IMR-90 (cell line): ENCODE measurements around the gene SLC28A3. TPM values are rescaled to one million over a fixed set of nuclear protein-coding genes. Genes with fewer than 3 reads are reported as not detected.

Source experiments
- ATAC-seq: fragments of 200-7000 bp; cut with Tn5 transposase; 2 replicates; pipeline ENCODE4 v1.9.1; 2020; ENCODE audit warnings: low read depth, mild to moderate bottlenecking, moderate library complexity
- BruUV-seq: library from RNA; stranded (reverse); fragments of 400-500 nt; replicated peaks from 2 replicates; lab custom pipeline; 2021; lab: Mats Ljungman, UMichigan
- CTCF ChIA-PET: fragments of 300-600 bp; formaldehyde crosslinking; extraction: SDS; loops from one replicate; lab custom pipeline; 2021; ENCODE audit warnings: antibody characterized with exemption; lab: Yijun Ruan, JAX
- POLR2A ChIA-PET: fragments of 300-600 bp; sonication (Branson Sonifier 250); formaldehyde crosslinking; loops from one replicate; lab custom pipeline; 2022; ENCODE audit warnings: antibody characterized with exemption; ENCODE audit not compliant: unreplicated experiment; lab: Charles Lee
- DNase-seq: peaks from one replicate; pipeline ENCODE4 v3.0.0; 2013
- H2AFZ ChIP-seq: replicated peaks from 2 replicates; pipeline ENCODE3; 2013; ENCODE audit warnings: low read length, mild to moderate bottlenecking; ENCODE audit not compliant: poor library complexity
- H2AK5ac ChIP-seq: 2 replicates; pipeline ENCODE4 v1.6.1; 2013; ENCODE audit warnings: low read depth, low read length, inconsistent platforms
- H2AK9ac ChIP-seq: replicated peaks from 2 replicates; pipeline ENCODE3; 2013; ENCODE audit warnings: mild to moderate bottlenecking, low read depth, low read length, moderate library complexity; ENCODE audit not compliant: poor library complexity
- H2BK120ac ChIP-seq: 2 replicates; pipeline ENCODE4 v1.6.1; 2013; ENCODE audit warnings: low read depth, low read length, inconsistent platforms
- H2BK15ac ChIP-seq: 3 replicates; pipeline ENCODE4 v1.6.1; 2013; ENCODE audit warnings: low read depth, low read length, inconsistent platforms
- H2BK20ac ChIP-seq: 2 replicates; pipeline ENCODE4 v1.6.1; 2013; ENCODE audit warnings: low read depth, mild to moderate bottlenecking, inconsistent platforms, low read length, moderate library complexity
- H2BK5ac ChIP-seq: 2 replicates; pipeline ENCODE4 v1.6.1; 2013; ENCODE audit warnings: mild to moderate bottlenecking, low read depth, low read length, inconsistent platforms; ENCODE audit not compliant: poor library complexity, severe bottlenecking
- H3K14ac ChIP-seq: replicated peaks from 2 replicates; pipeline ENCODE4 v1.6.1; 2013; ENCODE audit warnings: low read depth, low read length, inconsistent platforms
- H3K18ac ChIP-seq: 2 replicates; pipeline ENCODE4 v1.6.1; 2013; ENCODE audit warnings: low read depth, low read length, control low read depth
- H3K23ac ChIP-seq: 2 replicates; pipeline ENCODE4 v1.6.1; 2013; ENCODE audit warnings: low read depth, low read length, inconsistent platforms
- H3K27ac ChIP-seq: 2 replicates; pipeline ENCODE4 v1.5.1; 2013; ENCODE audit warnings: mild to moderate bottlenecking, control low read depth, low read length; ENCODE audit not compliant: insufficient read depth
- H3K27me3 ChIP-seq: 2 replicates; pipeline ENCODE4 v1.6.1; 2013; ENCODE audit warnings: low read length; ENCODE audit not compliant: control insufficient read depth, insufficient read depth
- H3K36me3 ChIP-seq: 2 replicates; pipeline ENCODE4 v1.6.1; 2013; ENCODE audit warnings: low read length, mixed read lengths; ENCODE audit not compliant: control insufficient read depth, insufficient read depth
- H3K4ac ChIP-seq: 2 replicates; pipeline ENCODE4 v1.6.1; 2013; ENCODE audit warnings: low read depth, low read length, inconsistent platforms
- H3K4me1 ChIP-seq: 2 replicates; pipeline ENCODE4 v1.6.1; 2013; ENCODE audit warnings: low read length, mixed read lengths; ENCODE audit not compliant: control insufficient read depth, insufficient read depth
- H3K4me2 ChIP-seq: 2 replicates; pipeline ENCODE4 v1.6.1; 2013; ENCODE audit warnings: low read depth, mild to moderate bottlenecking, control low read depth, low read length, moderate library complexity
- H3K4me3 ChIP-seq: 2 replicates; pipeline ENCODE4 v1.5.1; 2013; ENCODE audit warnings: low read depth, mild to moderate bottlenecking, control low read depth, low read length, moderate library complexity; ENCODE audit not compliant: insufficient read depth
- H3K56ac ChIP-seq: 2 replicates; pipeline ENCODE4 v1.6.1; 2013; ENCODE audit warnings: low read length, inconsistent platforms; ENCODE audit not compliant: insufficient read depth; ENCODE audit errors: extremely low read depth
- H3K79me1 ChIP-seq, 2 experiments: 2 replicates each; pipeline ENCODE4 v1.6.1; 2013; ENCODE audit warnings: low read length in 2 of 2, inconsistent platforms in 1 of 2, low read depth in 1 of 2
- H3K9ac ChIP-seq: 2 replicates; pipeline ENCODE4 v1.6.1; 2013; ENCODE audit warnings: low read depth, low read length, control low read depth
- H3K9me1 ChIP-seq: 2 replicates; pipeline ENCODE4 v1.6.1; 2013; ENCODE audit warnings: low read length, inconsistent platforms; ENCODE audit not compliant: insufficient read depth
- H3K9me3 ChIP-seq: 2 replicates; pipeline ENCODE4 v1.6.1; 2013; ENCODE audit warnings: low read length; ENCODE audit not compliant: control insufficient read depth, insufficient read depth
- H4K20me1 ChIP-seq: 2 replicates; pipeline ENCODE4 v1.6.1; 2013; ENCODE audit warnings: low read length, inconsistent platforms; ENCODE audit not compliant: insufficient read depth
- H4K5ac ChIP-seq: 2 replicates; pipeline ENCODE4 v1.6.1; 2013; ENCODE audit warnings: mild to moderate bottlenecking, low read depth, low read length, control low read depth
- H4K8ac ChIP-seq, 2 experiments: 2 replicates each; pipeline ENCODE4 v1.6.1; 2013; ENCODE audit warnings: low read depth in 2 of 2, low read length in 2 of 2, control low read depth in 1 of 2, inconsistent platforms in 1 of 2
- H4K91ac ChIP-seq: 2 replicates; pipeline ENCODE4 v1.6.1; 2013; ENCODE audit warnings: low read depth, low read length, inconsistent platforms; ENCODE audit not compliant: insufficient read depth
- MAFK ChIP-seq: IDR thresholded peaks from 2 replicates; pipeline ENCODE4 v1.6.1; 2012; ENCODE audit warnings: low read depth, low read length, improper control_type of control experiment
- MXI1 ChIP-seq: IDR thresholded peaks from 2 replicates; pipeline ENCODE4 v1.6.1; 2012; ENCODE audit warnings: low read depth, mild to moderate bottlenecking, low read length, moderate library complexity, borderline replicate concordance
- WGBS, 2 experiments: methylation state at CpG; one replicate each; pipeline versions ENCODE4 v1.1.5 to v1.1.7; 2013; ENCODE audit warnings: missing lambda C conversion rate in 2 of 2; ENCODE audit not compliant: insufficient read length in 1 of 2; ENCODE audit errors: extremely low coverage in 2 of 2; 5-methylcytosine and 5-hydroxymethylcytosine counted together
- dilution Hi-C: fragments of 300-500 bp; cut with HindIII; formaldehyde crosslinking; loops from one replicate; pipeline ENCODE4 v1.14.3; 2018; ENCODE audit warnings: low sequenced_read_pairs; ENCODE audit not compliant: unreplicated experiment
- in situ Hi-C: fragments of 300-500 bp; cut with MboI; formaldehyde crosslinking; loops from 3 replicates; pipeline ENCODE4 v1.14.3; 2019; ENCODE audit warnings: low sequenced_read_pairs, inconsistent platforms, mixed read lengths
- intact Hi-C: fragments of 100-400 bp; cut with micrococcal nuclease; formaldehyde crosslinking; loops from 2 replicates; pipeline ENCODE4 v1.10.0; 2022
- polyA plus RNA-seq, 3 experiments: library from polyadenylated mRNA; depleted of rRNA; stranded (reverse); fragments of >200 nt; gene quantifications; 2 replicates each; pipeline ENCODE4 v1.2.3, GENCODE V29; 2012; ENCODE audit warnings: low replicate concordance in 1 of 3
- total RNA-seq: library from RNA; depleted of rRNA; stranded (reverse); fragments of >200 nt; gene quantifications from 2 replicates; pipeline ENCODE4 v1.2.3, GENCODE V29; 2012

Gene SLC28A3
- total and polyA plus RNA-seq, 2 of the 4 experiments (the other 2 are of a cell fraction): 1.1 to 2.2 TPM

- Histone ChIP-seq H3K18ac (peak overlapping the region; percentile 72; the same call in 1 of the 2 replicates), H3K4me2 (peak overlapping the region; percentile 55), H4K8ac (peak overlapping the region in 1 of 2 experiments; percentile 60; a peak in 1 of 4 replicates), H3K56ac (no peak overlapping the region), H2BK15ac (no peak overlapping the region), H3K27ac (no peak overlapping the region), H4K20me1 (no peaks in the 10 kb centered on the region), H3K79me1 (no peaks in the 10 kb centered on the region), H2BK20ac (0 out of 2 replicates have a peak overlapping the region, but pooled peaks have one; percentile 5), H2AK5ac (no peak overlapping the region), H4K91ac (no peak overlapping the region), H3K4me3 (peak overlapping the region; percentile 24), H3K36me3 (no peaks in the 10 kb centered on the region), H2AK9ac (no peak overlapping the region), H2BK120ac (no peak overlapping the region), H3K4me1 (peaks cover 4% of the 10 kb centered on the region; the same call in 1 of the 2 replicates), H2AFZ (peak overlapping the region; percentile 72), H4K5ac (no peak overlapping the region), H3K9ac (no peak overlapping the region; the same call in 1 of the 2 replicates), H3K14ac (no peak overlapping the region; the same call in 1 of the 2 replicates), H3K9me1 (no peaks in the 10 kb centered on the region), H3K23ac (no peak overlapping the region; the same call in 1 of the 2 replicates), H3K27me3 (no peaks in the 10 kb centered on the region), H3K4ac (no peak overlapping the region), H3K9me3 (no peaks in the 10 kb centered on the region), H2BK5ac (peak overlapping the region; percentile 30)
- CTCF ChIA-PET: no interaction called here
- ATAC-seq: peak; percentile 71
- POLR2A ChIA-PET: no interaction called here
- in situ Hi-C loops: no loop called here
- dilution Hi-C loops: no loop called here
- intact Hi-C loops: no loop called here
- BruUV-seq: no TSS peak
- DNase-seq: peak; percentile 69
- peak; percentile 77; the same call in 1 of the 2 replicates for TF ChIP-seq MXI1
- no peak for TF ChIP-seq MAFK
- 13% methylated on average over 8 of the region's 17 CpGs; no CpG with 5 or more reads in 1 of the 2 experiments for WGBS, 2 experiments
These were observed 69.0 kb downstream of the SLC28A3 start for GRCh38 chr9:84271531-84271900.
